KOPT-K1 (cell line): ENCODE data around the gene STATH.
"Not testable (repeated sequence)": the region's sequence is repeated elsewhere in the genome, so short reads cannot be mapped to it uniquely, and the experiment has no call there.

ENCODE experiments used
- H3K27ac ChIP-seq: fragments of 200-600 bp; sonication (generic); 2 replicates; pipeline ENCODE4 v1.5.1; 2016; ENCODE audit warnings: antibody characterized with exemption, mild to moderate bottlenecking, low read depth, low read length; ENCODE audit not compliant: poor library complexity, severe bottlenecking
- H3K36me3 ChIP-seq: fragments of 200-600 bp; sonication (generic); 2 replicates; pipeline ENCODE4 v1.5.1; 2017; ENCODE audit warnings: antibody characterized with exemption, mild to moderate bottlenecking, low read length, moderate library complexity; ENCODE audit not compliant: insufficient read depth
- H3K9me3 ChIP-seq: fragments of 200-600 bp; sonication (generic); 2 replicates; pipeline ENCODE4 v1.5.1; 2017; ENCODE audit warnings: antibody characterized with exemption, low read length, mild to moderate bottlenecking; ENCODE audit not compliant: insufficient read depth, poor library complexity, severe bottlenecking

STATH gene, protein sequence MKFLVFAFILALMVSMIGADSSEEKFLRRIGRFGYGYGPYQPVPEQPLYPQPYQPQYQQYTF

GRCh38 chr4:69995526-69996016, at the start of gene STATH:
Gene STATH (plus strand): TSS chr4:69995966. CDS start chr4:69998438, 2,472 bp downstream.
- no peaks in the 10 kb centered on the region for H3K36me3 ChIP-seq
- no peak within 1 kb of the TSS for H3K27ac ChIP-seq
- no peaks in the 10 kb centered on the region for H3K9me3 ChIP-seq

DNA sequence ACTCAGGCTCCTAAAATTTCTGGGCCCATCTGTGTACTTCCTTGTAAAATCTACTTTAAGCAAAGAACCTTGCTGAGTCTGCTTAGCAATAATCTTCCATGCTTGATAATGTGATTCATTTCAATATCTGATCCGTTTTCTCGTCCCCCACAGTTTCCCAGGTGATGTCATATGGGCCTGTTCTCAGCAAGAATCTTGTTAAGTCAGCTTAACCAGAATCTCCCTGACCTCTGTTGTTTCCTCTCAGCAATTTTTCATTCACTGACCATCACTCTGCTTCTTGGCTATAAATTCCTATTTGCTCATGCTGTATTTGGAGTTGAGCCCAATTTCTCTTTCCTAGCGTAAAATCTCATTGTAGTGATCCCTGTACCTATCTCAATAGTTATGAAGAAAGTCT, 44.2 kb upstream of the STATH start:
- no peaks in the 10 kb centered on the region for H3K36me3 ChIP-seq
- H3K27ac ChIP-seq: no peak overlapping the region
- no peaks in the 10 kb centered on the region for H3K9me3 ChIP-seq

DNA sequence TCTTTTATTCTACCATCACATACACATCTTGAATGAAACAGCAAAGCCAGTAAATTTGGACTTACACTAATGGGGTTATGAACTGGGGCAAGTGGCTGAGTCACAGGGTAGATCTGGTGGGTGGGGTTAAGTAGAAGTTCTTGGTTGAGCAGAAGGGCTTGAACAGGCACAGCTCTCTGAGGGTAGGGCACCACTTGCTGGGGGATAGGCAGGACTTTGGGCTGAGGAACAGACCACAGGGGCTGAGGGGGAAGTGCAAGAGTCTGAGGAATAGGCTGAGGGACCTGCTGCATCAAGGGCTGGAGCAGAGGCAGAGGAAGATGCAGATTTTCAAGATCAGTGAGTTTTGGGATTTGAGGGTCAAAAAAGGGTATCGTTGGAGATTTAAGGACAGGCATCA, 38.6 kb upstream of the STATH start:
- Histone ChIP-seq H3K9me3 (no peaks in the 10 kb centered on the region), H3K27ac (no peak overlapping the region)

GRCh38 chr4:69965628-69966027, 30.1 kb upstream of the STATH start, which contains the start of gene CSN2:
Gene CSN2 (minus strand): TSS chr4:69965728. CDS start chr4:69960995, 4,733 bp downstream.
- no peak within 1 kb of the TSS for H3K27ac ChIP-seq
- H3K9me3 ChIP-seq: no peaks in the 10 kb centered on the region
- H3K36me3 ChIP-seq: no peaks in the 10 kb centered on the region

More for the DNA sequence above, 38.6 kb upstream of the STATH start:
- no peaks in the 10 kb centered on the region for H3K36me3 ChIP-seq

DNA sequence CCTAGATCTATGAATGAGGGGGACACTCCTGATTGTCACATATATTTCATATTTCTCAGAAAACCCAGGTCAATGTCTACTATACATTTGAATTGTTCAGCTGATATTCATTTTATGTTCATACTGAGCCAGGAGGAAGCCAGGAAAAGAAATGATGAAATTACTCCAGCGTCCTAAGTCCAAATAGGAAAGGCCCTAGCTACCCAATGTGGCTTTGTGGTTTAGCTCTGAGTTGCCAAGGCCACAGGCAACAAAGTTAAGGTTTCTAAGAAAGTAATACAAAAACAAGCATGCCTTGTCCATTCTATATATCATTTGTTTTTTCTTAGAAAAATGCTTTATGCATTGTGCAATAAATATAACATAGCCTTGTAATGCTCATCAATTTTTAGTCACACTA, 25.7 kb upstream of the STATH start:
- Histone ChIP-seq H3K9me3 (no peaks in the 10 kb centered on the region), H3K27ac (no peak overlapping the region), H3K36me3 (no peaks in the 10 kb centered on the region)

DNA sequence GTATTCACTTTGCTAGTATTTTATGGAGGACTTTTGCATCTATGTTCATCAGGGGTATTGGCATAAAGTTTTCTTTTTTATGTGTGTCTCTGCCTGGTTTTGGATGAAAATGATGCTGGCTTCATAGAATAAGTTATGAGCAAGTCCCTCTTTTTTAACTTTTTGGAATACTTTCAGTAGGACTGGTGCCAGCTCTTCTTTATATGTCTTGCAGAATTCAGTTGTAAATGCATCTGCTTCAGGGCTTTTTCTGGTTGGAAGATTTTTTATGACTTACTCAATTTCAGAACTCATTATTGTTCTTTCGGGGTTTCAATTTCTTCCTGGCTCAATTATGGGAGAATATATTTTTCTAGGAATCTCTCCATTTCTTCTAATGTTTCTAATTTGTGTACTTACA, 21.1 kb upstream of the STATH start:
- Histone ChIP-seq H3K36me3 (no peaks in the 10 kb centered on the region), H3K9me3 (no peaks in the 10 kb centered on the region), H3K27ac (no peak overlapping the region)

GRCh38 chr4:69977582-69977981, 18.2 kb upstream of the STATH start:
- Histone ChIP-seq H3K27ac (no peak overlapping the region), H3K9me3 (no peaks in the 10 kb centered on the region)

GRCh38 chr4:69984030-69984443, 11.7 kb upstream of the STATH start:
- Histone ChIP-seq H3K9me3 (no peaks in the 10 kb centered on the region), H3K27ac (no peak overlapping the region), H3K36me3 (no peaks in the 10 kb centered on the region)

More at GRCh38 chr4:69977582-69977981, 18.2 kb upstream of the STATH start:
- no peaks in the 10 kb centered on the region for H3K36me3 ChIP-seq

- Histone ChIP-seq H3K27ac (no peak overlapping the region), H3K9me3 (no peaks in the 10 kb centered on the region), H3K36me3 (no peaks in the 10 kb centered on the region)
Measured at GRCh38 chr4:69986663-69987062, 9.1 kb upstream of the STATH start.

- Histone ChIP-seq H3K36me3 (no peaks in the 10 kb centered on the region), H3K9me3 (no peaks in the 10 kb centered on the region), H3K27ac (no peak overlapping the region)
Measured at GRCh38 chr4:69991016-69991415, 4.8 kb upstream of the STATH start.

GRCh38 chr4:69994782-69995181, 984 bp upstream of the STATH start:
- H3K9me3 ChIP-seq: no peaks in the 10 kb centered on the region
- no peaks in the 10 kb centered on the region for H3K36me3 ChIP-seq
- no peak overlapping the region for H3K27ac ChIP-seq

GRCh38 chr4:69999420-69999819, 3.7 kb downstream of the STATH start:
- no peak overlapping the region for H3K27ac ChIP-seq
- H3K36me3 ChIP-seq: no peaks in the 10 kb centered on the region
- H3K9me3 ChIP-seq: no peaks in the 10 kb centered on the region

DNA sequence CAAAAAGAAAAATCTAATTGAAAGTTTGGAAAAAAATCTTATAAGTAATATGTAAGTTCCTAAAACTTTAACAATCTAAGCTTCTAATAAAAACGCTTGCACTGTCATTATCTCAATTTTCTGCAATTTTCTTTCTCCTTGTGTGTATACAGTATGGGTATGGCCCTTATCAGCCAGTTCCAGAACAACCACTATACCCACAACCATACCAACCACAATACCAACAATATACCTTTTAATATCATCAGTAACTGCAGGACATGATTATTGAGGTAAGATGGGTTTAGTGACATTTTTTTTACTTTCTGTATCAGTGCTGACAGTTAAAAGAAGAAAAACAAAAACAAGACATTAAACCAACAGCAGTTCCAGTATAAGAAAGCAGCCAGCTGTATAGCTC, 4.9 kb downstream of the STATH start:
- Histone ChIP-seq H3K36me3 (no peaks in the 10 kb centered on the region), H3K9me3 (no peaks in the 10 kb centered on the region), H3K27ac (no peak overlapping the region)

GRCh38 chr4:70002507-70002906, 6.7 kb downstream of the STATH start:
- Histone ChIP-seq H3K36me3 (no peaks in the 10 kb centered on the region), H3K9me3 (no peaks in the 10 kb centered on the region), H3K27ac (no peak overlapping the region)

- Histone ChIP-seq H3K27ac (no peak overlapping the region), H3K9me3 (no peaks in the 10 kb centered on the region), H3K36me3 (no peaks in the 10 kb centered on the region)
Measured at GRCh38 chr4:70008771-70009170, 13.0 kb downstream of the STATH start.

DNA sequence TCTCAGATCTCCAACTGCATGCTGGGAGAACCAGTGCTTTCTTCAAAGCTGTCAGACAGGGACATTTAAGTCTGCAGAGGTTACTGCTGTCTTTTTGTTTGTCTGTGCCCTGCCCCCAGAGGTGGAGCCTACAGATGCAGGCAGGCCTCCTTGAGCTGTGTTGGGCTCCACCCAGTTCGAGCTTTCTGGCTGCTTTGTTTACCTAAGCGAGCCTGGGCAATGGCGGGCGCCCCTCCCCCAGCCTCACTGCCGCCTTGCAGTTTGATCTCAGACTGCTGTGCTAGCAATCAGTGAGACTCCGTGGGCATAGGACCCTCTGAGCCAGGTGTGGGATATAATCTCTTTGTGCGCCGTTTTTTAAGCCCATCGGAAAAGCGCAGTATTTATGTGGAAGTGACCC, 23.2 kb downstream of the STATH start:
- not testable (repeated sequence) for H3K9me3 ChIP-seq, H3K27ac ChIP-seq, H3K36me3 ChIP-seq
